NCI-H2107 (cell line): ENCODE measurements around the gene ZNF385C.

Source experiments
- DNase-seq: peaks from one replicate; lab custom pipeline; 2025; lab: John Stamatoyannopoulos, UW

The ZNF385C gene

GRCh38 chr17:42077755-42078154, 20.5 kb downstream of the ZNF385C start:
- no peak for DNase-seq

- DNase-seq = no peak
Measured at GRCh38 chr17:42076797-42077559, 21.3 kb downstream of the ZNF385C start.

- DNase-seq = no peak
Measured at GRCh38 chr17:42075789-42076188, 22.5 kb downstream of the ZNF385C start.

GRCh38 chr17:42072323-42073187, 25.7 kb downstream of the ZNF385C start:
- no peak for DNase-seq

- no peak for DNase-seq
Measured at GRCh38 chr17:42071810-42072209, 26.5 kb downstream of the ZNF385C start.

GRCh38 chr17:42068979-42069378, 29.3 kb downstream of the ZNF385C start:
- no peak for DNase-seq

- DNase-seq = no peak
Measured at GRCh38 chr17:42067371-42068091, 30.7 kb downstream of the ZNF385C start.

- DNase-seq = no peak
Measured at GRCh38 chr17:42065201-42065600, 33.1 kb downstream of the ZNF385C start.

- DNase-seq = no peak
Measured at GRCh38 chr17:42062681-42063080, 35.6 kb downstream of the ZNF385C start.

- DNase-seq = no peak
Measured at GRCh38 chr17:42061646-42062487, 36.4 kb downstream of the ZNF385C start.

GRCh38 chr17:42060231-42060630, 38.0 kb downstream of the ZNF385C start:
- no peak for DNase-seq

- DNase-seq = no peak
Measured at GRCh38 chr17:42059815-42060214, 38.5 kb downstream of the ZNF385C start.

- DNase-seq = no peak
Measured at GRCh38 chr17:42058063-42058462, 40.2 kb downstream of the ZNF385C start.

GRCh38 chr17:42056635-42057034, 41.6 kb downstream of the ZNF385C start:
- no peak for DNase-seq

GRCh38 chr17:42055496-42055895, 42.8 kb downstream of the ZNF385C start:
- no peak for DNase-seq

- DNase-seq = no peak
Measured at GRCh38 chr17:42055027-42055426, 43.2 kb downstream of the ZNF385C start.

- no peak for DNase-seq
Measured at GRCh38 chr17:42053731-42054500, 44.4 kb downstream of the ZNF385C start.

GRCh38 chr17:42052346-42052877, 45.9 kb downstream of the ZNF385C start:
- DNase-seq = no peak

- no peak for DNase-seq
Measured at GRCh38 chr17:42051645-42052044, 46.6 kb downstream of the ZNF385C start.

GRCh38 chr17:42051013-42051400, 47.3 kb downstream of the ZNF385C start:
- no peak for DNase-seq
